Endodermal cell (in vitro differentiated cells): ENCODE data around the gene DEPP1. TPM values are rescaled to one million over a fixed set of nuclear protein-coding genes. Genes with fewer than 3 reads are reported as not detected.

Source experiments
- DNase-seq: peaks from one replicate; pipeline ENCODE4 v3.0.0-alpha.2; 2017
- H3K27ac ChIP-seq: 2 replicates; pipeline ENCODE4 v1.5.1; 2013; ENCODE audit warnings: mild to moderate bottlenecking, low read depth, low read length, moderate library complexity
- H3K27me3 ChIP-seq: 2 replicates; pipeline ENCODE4 v1.6.1; 2013; ENCODE audit warnings: mild to moderate bottlenecking, low read length, moderate library complexity; ENCODE audit not compliant: insufficient read depth, control insufficient read depth, poor library complexity, severe bottlenecking
- H3K36me3 ChIP-seq: 2 replicates; pipeline ENCODE4 v1.7.0; 2013; ENCODE audit warnings: mild to moderate bottlenecking, low read length, moderate library complexity; ENCODE audit not compliant: control insufficient read depth, insufficient read depth
- H3K4me1 ChIP-seq: one replicate; pipeline ENCODE4 v1.7.0; 2013; ENCODE audit warnings: low read length; ENCODE audit not compliant: control insufficient read depth, insufficient read depth
- H3K4me3 ChIP-seq: 2 replicates; pipeline ENCODE4 v1.5.1; 2013; ENCODE audit warnings: mild to moderate bottlenecking, low read length, moderate library complexity
- H3K9ac ChIP-seq: 2 replicates; pipeline ENCODE4 v1.6.1; 2013; ENCODE audit warnings: mild to moderate bottlenecking, low read length, moderate library complexity; ENCODE audit not compliant: poor library complexity, severe bottlenecking; ENCODE audit errors: extremely low read depth
- H3K9me3 ChIP-seq: 2 replicates; pipeline ENCODE4 v1.6.1; 2013; ENCODE audit warnings: mild to moderate bottlenecking, low read length, moderate library complexity; ENCODE audit not compliant: control insufficient read depth
- H3K27ac Mint-ChIP-seq: 2 replicates; pipeline ENCODE4 v1.8.0; 2020; ENCODE audit warnings: mixed read lengths
- H3K27me3 Mint-ChIP-seq: 2 replicates; pipeline ENCODE4 v1.8.0; 2021; ENCODE audit warnings: mild to moderate bottlenecking, mixed read lengths; ENCODE audit not compliant: insufficient read depth
- H3K36me3 Mint-ChIP-seq: 2 replicates; pipeline ENCODE4 v1.8.0; 2020; ENCODE audit warnings: low read depth, mixed read lengths
- H3K4me1 Mint-ChIP-seq: 2 replicates; pipeline ENCODE4 v1.8.0; 2020; ENCODE audit warnings: mixed read lengths
- H3K4me3 Mint-ChIP-seq: 2 replicates; pipeline ENCODE4 v1.8.0; 2020; ENCODE audit warnings: mild to moderate bottlenecking, moderate library complexity, mixed read lengths
- H3K9me3 Mint-ChIP-seq: 2 replicates; pipeline ENCODE4 v1.8.0; 2020; ENCODE audit warnings: mild to moderate bottlenecking, mixed read lengths
- WGBS, 2 experiments: methylation state at CpG; one replicate each; pipeline versions ENCODE4 v1.1.5 to v1.1.7; 2013; ENCODE audit warnings: missing lambda C conversion rate in 2 of 2, mixed read lengths in 1 of 2; ENCODE audit not compliant: insufficient coverage in 1 of 2, insufficient read length in 1 of 2; 5-methylcytosine and 5-hydroxymethylcytosine counted together
- total RNA-seq, 2 donors: library from RNA; stranded (reverse); fragmentation: NEBNext Ultra II Directional in 1 of 2; extraction: Animal tissue kit (Norgen Biotek cat#: 25700) in 1 of 2; gene quantifications; 2 replicates in 1 of 2; 3 replicates in 1 of 2; pipeline ENCODE4 v1.2.1, GENCODE V29; 2021
- TF ChIP-seq, protein P1 (sequence below): fragments of 200-600 bp; sonication (generic); conservative IDR thresholded peaks from 2 replicates; pipeline ENCODE4 v1.5.0; 2021; ENCODE audit warnings: antibody characterized with exemption, mild to moderate bottlenecking

DEPP1 gene
- total RNA-seq, 2 donors from 2014 or later, result 1.3 to 2.6 TPM

DNA sequence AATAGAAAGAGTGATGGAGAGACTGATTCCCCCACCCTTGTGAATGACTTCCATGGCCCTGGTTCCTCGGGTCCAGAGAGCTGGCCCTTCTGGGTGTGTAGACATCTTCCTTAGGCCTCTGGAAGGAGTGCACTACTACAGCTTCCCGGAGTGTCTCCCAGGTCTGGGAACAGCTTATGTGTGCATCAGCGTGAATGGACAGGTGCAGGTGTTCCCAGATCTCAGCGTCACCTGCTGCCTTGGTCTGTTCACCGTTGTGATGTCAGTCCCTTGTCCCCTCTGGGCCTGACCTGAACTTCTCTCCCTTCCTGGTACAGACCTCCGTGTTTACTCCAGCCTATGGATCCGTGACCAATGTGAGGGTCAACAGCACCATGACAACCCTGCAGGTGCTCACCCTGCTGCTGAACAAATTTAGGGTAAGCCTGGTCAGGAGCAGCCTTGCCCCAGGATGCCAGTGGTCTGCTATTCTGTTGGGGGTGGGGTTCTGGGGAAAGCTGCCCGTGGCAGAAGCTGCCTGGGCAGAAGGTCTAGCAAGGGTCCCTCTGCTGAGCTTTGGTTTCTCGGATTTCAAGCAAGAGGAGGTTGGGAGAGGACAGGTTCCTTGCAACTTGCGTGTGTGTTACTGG is 10.5 kb upstream of the DEPP1 start:
- no peak overlapping the region for H3K27ac Mint-ChIP-seq
- TF ChIP-seq, protein P1, sequence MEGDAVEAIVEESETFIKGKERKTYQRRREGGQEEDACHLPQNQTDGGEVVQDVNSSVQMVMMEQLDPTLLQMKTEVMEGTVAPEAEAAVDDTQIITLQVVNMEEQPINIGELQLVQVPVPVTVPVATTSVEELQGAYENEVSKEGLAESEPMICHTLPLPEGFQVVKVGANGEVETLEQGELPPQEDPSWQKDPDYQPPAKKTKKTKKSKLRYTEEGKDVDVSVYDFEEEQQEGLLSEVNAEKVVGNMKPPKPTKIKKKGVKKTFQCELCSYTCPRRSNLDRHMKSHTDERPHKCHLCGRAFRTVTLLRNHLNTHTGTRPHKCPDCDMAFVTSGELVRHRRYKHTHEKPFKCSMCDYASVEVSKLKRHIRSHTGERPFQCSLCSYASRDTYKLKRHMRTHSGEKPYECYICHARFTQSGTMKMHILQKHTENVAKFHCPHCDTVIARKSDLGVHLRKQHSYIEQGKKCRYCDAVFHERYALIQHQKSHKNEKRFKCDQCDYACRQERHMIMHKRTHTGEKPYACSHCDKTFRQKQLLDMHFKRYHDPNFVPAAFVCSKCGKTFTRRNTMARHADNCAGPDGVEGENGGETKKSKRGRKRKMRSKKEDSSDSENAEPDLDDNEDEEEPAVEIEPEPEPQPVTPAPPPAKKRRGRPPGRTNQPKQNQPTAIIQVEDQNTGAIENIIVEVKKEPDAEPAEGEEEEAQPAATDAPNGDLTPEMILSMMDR, result no peak
- H3K4me1 Mint-ChIP-seq, result peaks cover 60% of the 10 kb centered on the region
- no peaks in the 10 kb centered on the region for H3K27me3 ChIP-seq
- no peaks in the 10 kb centered on the region for H3K36me3 Mint-ChIP-seq
- no peaks in the 10 kb centered on the region for H3K9me3 ChIP-seq
- peaks cover 6% of the 10 kb centered on the region for H3K27me3 Mint-ChIP-seq
- H3K27ac ChIP-seq, result no peak overlapping the region
- no peaks in the 10 kb centered on the region for H3K36me3 ChIP-seq
- peaks cover 7% of the 10 kb centered on the region for H3K4me1 ChIP-seq
- peak; percentile 46 for DNase-seq
- H3K4me3 Mint-ChIP-seq, result no peak overlapping the region
- no peak overlapping the region for H3K4me3 ChIP-seq
- H3K9ac ChIP-seq, result no peak overlapping the region
- WGBS, 2 experiments, result 93 to 94% methylated on average over 7 to 10 of the region's 10 CpGs
- no peaks in the 10 kb centered on the region for H3K9me3 Mint-ChIP-seq

DNA sequence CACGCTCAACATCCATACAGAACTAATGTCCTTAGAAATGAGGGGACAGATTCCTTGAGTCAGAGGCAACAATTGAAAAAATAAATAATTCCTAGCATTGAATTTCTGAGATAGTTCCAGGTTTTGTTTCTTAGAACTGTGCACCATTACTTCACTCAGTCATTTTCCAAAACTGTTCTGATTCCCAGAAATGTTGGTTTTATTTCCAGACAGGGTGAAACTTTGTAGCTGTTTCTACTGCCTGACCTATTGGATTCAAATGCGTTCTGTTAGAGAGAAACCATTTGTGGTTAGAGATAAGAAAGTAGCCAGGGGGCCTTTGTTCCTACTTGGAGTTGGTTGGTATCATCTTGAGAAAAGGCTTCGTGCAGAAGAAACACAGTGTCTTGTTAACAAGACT is 8.1 kb upstream of the DEPP1 start:
- WGBS, 2 experiments, result 74 to 78% methylated on average over 3 of the region's 3 CpGs
- H3K4me1 ChIP-seq, result peaks cover 7% of the 10 kb centered on the region
- TF ChIP-seq, protein P1, result no peak

DNA sequence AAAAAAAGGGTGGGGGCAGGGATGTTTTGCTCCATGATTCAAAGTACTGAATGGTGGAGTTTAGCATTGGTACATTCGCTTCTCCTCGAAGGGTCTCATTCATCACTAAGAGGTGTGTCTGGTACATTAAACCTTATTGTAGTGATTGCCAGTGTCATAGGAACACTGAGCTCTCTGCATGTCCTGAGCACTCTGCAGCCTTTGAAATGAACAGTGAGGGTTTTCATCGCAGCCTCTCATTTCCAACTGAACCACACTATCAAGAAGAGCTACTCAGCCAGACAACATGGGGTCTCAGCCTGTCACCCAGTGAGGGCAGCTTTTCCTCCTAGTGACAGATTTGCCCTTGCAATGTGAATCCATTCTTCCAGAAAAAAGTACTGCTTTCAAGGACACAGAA is 7.6 kb upstream of the DEPP1 start:
- Mint-ChIP-seq H3K4me1 (peaks cover 54% of the 10 kb centered on the region), H3K4me3 (no peak overlapping the region), H3K27me3 (peaks cover 4% of the 10 kb centered on the region), H3K36me3 (no peaks in the 10 kb centered on the region), H3K9me3 (no peaks in the 10 kb centered on the region), H3K27ac (no peak overlapping the region)
- peak; percentile 37 for DNase-seq
- TF ChIP-seq, protein P1, result no peak
- H3K4me3 ChIP-seq, result no peak overlapping the region
- 96% methylated on average over 3 of the region's 3 CpGs for WGBS, 2 experiments
- no peak overlapping the region for H3K27ac ChIP-seq
- peaks cover 7% of the 10 kb centered on the region for H3K4me1 ChIP-seq
- H3K9ac ChIP-seq, result no peak overlapping the region
- H3K36me3 ChIP-seq, result no peaks in the 10 kb centered on the region
- H3K9me3 ChIP-seq, result no peaks in the 10 kb centered on the region
- no peaks in the 10 kb centered on the region for H3K27me3 ChIP-seq

More for the DNA sequence above, 8.1 kb upstream of the DEPP1 start:
- H3K27me3 Mint-ChIP-seq, result peaks cover 4% of the 10 kb centered on the region
- no peak for DNase-seq
- H3K27me3 ChIP-seq, result no peaks in the 10 kb centered on the region
- H3K4me1 Mint-ChIP-seq, result peaks cover 59% of the 10 kb centered on the region
- no peak overlapping the region for H3K27ac ChIP-seq
- H3K4me3 ChIP-seq, result no peak overlapping the region
- no peak overlapping the region for H3K9ac ChIP-seq
- no peak overlapping the region for H3K4me3 Mint-ChIP-seq
- H3K36me3 ChIP-seq, result no peaks in the 10 kb centered on the region
- no peak overlapping the region for H3K27ac Mint-ChIP-seq
- no peaks in the 10 kb centered on the region for H3K36me3 Mint-ChIP-seq
- no peaks in the 10 kb centered on the region for H3K9me3 ChIP-seq
- H3K9me3 Mint-ChIP-seq, result no peaks in the 10 kb centered on the region
